Activated T-cell treated with anti-CD3 and anti-CD28 coated beads for 4 hours (primary cell): ENCODE results near the gene STAB1.
A peak's percentile ranks its signal among the peaks of the same experiment; 100 is the strongest.

Experiments
- DNase-seq: peaks from one replicate; pipeline ENCODE4 v3.0.0-alpha.2; 2020

The STAB1 gene

DNA sequence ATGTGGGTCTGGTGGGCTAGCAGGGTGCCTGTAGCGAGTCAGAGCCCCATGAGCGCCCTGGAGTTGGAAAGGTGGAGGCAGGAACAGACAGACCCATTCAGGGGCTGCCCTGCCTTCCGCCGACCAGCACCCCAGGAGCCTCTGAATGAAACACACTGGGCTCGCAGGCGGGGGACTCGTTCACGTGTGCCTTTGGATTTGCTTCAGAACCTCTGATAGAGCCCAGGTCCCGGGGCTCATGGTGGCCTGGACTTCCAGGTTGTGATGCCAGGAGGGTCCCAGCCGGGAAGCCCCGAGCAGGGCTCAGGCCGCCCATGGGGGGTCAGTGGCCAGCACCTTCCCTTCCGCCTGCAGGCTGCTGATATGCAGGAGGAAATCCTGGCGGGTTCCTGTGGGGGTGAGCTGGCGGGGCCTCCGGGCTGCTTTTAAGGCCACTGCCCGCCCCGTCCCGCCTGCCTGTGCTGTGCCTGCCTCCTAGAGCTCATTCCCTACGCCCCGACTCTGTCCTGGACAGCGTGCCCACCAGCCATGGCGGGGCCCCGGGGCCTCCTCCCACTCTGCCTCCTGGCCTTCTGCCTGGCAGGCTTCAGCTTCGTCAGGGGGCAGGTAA lies at the start of gene STAB1:
Gene STAB1, plus strand, starts transcription at position 453 of the 610 bp plus-strand sequence. Its CDS starts 76 bp downstream, at position 529.
- no peak for DNase-seq

DNA sequence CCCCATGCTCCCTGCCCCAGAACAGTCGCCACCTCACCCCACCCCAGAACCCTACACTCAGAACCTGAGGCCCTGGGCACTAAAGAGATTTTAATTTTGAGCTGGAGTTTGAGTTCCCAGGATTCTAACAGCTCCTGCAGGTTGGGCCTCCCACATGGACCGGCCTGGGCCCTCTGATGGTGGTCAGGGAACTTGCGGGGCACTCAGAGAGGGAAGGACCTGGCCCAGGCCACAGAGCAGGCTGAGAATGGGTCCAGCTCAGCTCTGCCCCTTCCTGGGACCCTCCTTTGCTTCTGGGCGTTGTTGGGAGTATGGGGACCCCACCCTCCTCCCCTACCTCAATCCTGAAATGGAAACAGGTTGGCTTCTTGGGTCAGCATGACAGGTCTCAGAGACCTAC lies 49.1 kb upstream of the STAB1 start:
- DNase-seq, result no peak

GRCh38 chr3:52446631-52447511 lies 48.3 kb upstream of the STAB1 start:
- peak; percentile 68 for DNase-seq

GRCh38 chr3:52447512-52448355 lies 47.4 kb upstream of the STAB1 start:
- DNase-seq, result no peak

DNA sequence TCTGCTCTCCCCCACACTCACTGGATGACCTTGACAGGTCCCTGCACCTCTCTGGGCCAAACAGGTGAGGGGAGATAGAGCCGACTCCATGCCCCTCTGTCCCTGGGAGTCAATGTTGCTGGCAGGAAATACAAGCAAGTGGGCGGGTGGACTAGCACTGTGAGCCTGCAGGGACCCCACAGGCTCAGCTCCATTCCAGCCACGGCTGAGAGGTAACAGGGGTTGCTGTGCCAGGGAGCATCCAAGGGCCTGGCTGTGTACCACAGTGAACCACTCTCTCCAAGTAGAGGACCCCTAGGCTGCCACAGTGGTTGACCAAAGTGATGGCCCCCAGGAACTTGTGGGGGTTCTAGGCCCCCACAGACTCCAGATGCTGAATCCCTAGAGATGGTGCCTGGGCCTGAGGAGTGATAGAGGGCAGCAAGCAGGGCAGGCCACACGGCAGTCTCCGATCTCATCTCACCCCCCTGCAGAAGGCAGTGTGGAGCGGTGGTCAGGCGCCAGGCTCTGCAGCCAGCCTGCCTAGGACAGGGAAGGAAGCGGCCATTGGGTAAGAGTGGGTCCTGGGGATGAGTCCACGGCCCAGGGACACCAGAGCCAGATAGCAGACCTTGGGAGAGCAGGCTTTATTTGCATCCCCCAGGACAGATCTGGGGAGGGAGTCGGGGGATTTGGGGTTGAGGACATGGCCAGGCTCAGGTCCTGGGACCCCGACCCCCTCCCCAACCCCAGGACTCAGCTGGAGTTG lies 44.5 kb upstream of the STAB1 start:
- no peak for DNase-seq

DNA sequence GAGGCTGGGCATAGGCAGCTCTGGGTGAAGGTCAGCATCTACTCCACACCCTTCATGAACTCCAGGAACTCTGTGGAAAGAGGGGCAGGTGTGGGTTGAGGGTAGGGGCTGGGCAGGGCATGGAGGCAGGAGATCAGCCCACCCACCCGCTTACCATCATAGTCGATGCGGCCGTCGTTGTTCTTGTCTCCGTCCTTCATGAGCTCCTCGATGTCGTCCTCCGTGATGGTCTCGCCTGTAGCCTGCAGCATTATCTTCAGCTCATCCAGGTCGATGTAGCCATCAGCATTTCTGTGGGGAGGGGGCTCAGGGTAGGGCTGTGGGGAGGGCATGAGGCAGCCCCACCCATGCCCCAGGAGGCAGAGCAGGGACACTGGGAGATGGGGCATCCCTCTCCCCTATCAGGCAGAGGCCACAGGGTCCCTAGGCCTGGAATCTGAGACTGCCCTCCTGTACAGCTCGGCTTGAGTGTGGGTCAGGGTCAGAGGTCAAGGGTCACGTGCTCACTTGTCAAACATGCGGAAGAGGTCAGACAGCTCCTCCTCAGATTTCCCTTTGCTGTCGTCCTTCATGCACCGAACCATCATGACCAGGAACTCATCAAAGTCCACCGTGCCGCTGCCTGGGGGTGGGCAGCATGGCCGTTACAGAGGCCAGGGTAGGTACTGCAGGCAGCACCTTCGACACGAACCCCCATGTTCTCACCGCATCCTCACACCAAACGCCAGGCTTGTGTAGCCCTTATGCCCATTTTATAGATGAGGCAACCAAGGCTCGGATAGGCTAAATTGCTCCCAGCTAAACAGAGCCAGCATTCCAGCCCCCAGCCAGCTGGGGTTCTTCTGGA lies 43.7 kb upstream of the STAB1 start:
- no peak for DNase-seq

GRCh38 chr3:52452126-52452525 lies 43.0 kb upstream of the STAB1 start:
- DNase-seq, result no peak

DNA sequence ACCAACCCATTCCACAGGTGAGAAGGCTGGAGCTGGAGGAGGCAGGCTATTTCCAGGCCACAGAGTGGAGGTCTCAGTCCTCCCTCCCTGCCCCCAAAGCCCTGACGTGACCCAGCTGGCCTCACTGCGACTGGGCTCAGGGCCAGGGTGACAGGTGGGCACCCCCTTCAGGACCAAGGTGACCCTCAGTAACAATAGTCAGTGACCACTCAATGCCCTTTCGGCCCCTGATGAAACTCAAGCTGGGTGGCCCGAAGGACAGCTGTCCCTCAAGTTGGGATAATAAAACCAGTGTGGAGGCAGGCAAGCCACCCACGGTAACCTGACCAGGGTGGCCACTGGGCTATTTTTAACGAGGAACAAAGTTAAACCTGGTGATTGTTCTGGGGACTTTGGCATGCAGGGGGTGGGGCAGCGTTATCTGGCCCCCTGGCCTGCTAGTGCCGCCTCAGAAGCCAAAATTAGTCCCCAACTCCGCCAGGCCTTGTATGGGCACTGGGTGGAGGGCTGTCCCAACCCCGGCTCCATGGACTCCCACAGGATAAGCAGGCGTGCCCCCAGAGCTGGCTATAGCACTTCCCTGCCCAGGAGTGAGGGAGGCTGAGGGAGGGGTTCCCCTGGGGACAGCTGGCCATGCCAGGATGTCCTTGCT lies 42.4 kb upstream of the STAB1 start:
- DNase-seq, result no peak

DNA sequence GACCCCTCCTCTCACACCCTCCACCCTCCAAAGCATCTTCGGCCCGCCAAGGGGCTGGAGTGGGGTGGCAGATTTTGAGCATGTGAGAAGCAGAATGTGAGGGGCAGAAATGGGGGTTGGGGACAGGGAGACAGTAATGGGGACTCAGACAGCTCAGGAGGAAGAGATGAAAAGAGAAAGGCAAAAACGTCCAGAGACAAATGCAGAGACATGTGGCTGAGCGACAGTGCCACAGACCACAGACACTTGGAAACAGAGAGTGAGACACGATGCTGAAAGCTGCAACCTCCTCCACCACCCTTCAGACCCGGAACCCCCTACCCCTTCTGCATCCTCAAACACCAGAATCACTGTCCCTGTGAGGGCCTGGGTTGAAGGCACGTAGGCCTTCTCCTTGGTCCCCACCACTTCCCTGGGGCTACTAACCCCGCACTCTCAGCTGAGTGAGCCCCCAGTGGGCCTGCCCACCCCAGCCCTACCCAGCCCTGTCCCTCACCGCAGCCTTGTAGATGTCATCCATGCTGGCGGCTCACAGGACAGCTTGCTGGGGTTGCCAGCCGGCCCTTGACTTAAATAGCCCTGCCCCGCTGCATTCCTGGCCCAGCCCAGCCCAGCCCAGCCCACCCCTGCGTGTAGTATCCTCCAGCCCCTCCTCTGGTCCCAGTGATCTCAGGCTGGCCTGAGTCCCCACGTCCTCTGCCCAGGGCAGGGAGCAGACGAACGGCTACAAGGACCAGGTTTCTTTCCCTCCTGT lies 41.5 kb upstream of the STAB1 start, which contains the start of gene TNNC1:
Gene TNNC1, minus strand, starts transcription at position 546 of the 754 bp plus-strand sequence. Its CDS starts 26 bp downstream, at position 520.
- DNase-seq, result no peak

DNA sequence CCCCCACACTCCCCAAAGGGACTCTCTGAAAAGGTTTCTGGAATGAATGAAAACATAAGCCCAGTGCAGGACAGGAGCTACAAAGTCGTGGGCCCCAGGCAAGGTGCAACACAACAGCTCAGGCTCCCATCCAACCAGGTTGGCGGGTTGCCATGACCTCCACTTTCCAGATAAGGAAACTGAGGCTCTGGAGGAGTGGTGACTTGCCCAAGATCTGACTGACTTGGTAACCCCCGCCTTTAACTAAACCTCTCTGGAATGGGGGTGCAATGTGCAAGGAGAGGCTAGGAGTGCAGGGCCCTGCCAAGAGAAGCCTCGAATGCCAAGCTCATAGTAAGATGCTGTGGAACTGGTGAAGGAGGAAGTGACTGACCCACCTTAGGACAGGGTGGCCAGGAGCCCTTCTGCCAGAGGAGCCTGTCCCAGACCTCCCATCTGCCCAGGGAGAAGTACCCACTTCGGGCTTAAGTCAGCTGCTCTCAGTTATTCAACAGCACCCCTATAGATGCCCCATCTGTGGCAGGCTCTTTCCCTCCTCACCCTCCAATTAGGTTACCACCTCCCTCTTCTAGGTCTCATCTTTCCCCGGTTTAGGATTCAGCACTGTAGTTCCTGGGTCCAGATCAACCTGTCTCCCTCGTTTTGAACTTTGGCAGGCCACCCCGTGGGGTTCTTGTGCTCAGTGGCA lies 40.7 kb upstream of the STAB1 start:
- no peak for DNase-seq

DNA sequence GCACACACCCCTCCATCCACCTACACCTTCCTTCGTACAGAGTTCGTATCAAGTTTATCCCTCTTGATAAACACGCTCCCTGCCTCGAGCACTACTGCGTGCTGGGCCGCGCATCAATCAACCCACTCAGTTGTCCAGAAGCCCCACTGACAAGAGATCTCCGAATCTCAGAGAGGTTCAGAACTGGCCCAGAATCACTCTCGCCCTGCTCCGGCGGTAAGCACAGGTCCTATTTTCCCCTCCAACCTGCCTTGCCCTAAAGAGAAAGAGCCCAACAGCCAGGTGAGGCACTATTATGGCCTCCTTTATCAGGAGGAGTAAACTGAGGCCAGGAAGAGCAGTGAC lies 40.2 kb upstream of the STAB1 start:
- no peak for DNase-seq

GRCh38 chr3:52455283-52456168 lies 39.6 kb upstream of the STAB1 start, which contains the start of gene NISCH:
NISCH (plus strand) TSS chr3:52455604; CDS start chr3:52455642, 38 bp downstream.
- DNase-seq, result peak; percentile 99

DNA sequence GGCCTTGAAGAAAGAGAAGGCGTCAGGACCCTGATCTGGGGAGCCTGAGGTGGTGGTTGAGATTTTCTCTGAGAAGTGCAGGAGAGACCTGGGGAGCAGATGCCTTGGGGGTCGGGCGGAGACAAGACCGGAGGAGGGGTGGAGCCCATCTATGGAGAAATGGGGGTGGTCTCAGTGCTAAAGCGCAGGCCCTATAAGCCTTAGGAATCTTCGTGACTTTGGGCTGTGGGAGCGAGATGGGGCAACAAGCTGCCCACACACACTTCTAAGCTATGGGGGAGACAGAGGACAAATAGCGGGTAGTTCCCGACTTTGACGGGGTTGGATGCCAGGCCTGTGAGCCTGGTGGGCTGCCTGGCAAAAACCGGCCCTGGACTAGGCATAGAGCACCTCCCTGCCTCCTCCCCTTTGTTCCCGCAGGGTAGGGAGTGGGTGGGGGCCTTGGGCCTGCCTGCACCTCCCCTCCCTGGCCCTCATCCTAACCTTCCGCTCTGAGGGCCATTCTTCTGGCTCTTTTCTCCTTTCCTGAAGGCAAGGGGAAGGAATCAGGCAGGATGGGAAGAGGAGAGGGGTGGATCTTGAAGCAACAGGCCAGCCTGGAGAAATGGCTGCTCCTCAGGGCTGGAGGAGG lies 38.9 kb upstream of the STAB1 start:
- DNase-seq, result no peak

DNA sequence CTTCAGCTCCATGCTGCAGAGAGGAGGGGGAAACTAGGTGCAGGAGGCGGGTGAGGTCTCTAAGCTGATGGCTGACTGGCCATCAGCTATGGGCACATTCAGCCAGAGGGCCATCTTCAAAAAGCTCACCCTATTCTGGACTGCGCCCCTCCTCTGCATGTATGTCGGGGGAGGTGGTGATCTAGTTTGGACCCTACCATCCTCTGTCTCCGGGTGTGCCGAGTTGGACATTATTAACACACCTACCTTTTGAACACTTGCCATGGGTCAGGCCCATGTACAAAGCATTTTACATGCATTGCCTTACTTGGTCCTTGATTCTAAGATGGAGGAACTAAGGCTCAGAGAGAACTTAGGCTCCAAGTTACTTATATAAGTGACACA lies 38.3 kb upstream of the STAB1 start:
- DNase-seq, result no peak

GRCh38 chr3:52458031-52458760 lies 36.9 kb upstream of the STAB1 start:
- no peak for DNase-seq

DNA sequence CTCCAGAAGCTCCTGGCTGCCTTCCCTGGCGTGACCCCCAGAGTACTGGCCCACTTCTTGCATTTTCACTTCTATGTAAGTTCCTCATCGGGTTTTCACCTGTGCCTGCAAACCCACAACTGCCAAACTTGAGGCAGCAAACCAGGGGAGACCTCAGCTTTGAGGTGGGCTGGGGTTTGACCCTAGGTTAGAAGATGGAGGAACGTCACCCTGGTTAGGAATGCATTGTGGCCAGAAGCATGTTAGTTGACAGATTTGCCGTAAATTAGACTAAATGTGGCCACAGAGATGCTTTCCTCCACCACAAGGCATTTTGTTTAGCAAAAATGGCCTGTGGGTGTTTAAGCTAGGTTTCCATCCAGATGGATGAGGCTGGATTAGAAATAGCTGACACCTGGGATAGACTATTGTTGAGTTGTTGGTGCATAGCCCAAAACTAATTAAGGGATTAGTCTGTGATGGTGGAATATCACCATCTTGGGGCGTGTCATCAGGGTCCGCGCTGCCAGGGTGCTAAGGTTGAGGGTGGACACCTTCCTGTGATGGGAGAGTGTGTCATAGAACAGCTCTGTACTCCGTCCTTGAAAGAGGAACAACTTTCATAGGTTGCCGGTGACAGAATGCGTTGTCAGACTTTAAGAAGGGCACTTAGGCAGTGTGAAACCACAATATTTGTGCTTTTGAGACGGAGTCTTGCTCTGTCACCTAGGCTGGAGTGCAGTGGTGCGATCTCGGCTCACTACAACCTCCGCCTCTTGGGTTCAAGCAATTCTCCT lies 36.2 kb upstream of the STAB1 start:
- no peak for DNase-seq

DNA sequence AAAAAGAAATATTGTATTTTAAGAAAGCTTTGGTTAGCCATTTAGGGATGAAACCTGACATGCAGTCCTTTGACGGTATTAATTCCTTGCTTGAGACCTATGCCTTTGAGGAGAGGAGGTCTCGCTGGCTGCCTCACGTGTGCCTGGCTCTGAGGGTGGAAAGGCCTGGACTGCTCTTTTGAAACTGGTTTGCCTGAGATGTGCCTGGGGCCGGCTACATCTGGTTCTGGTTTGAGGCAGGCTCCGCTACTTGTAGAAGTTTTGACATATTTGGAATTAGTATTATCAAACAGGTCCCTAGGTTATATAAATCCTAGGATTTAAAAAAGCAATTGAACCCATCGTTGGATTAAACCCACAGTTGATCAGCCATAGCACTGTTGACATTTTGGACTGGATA lies 33.3 kb upstream of the STAB1 start:
- no peak for DNase-seq
